GM19468 (cell line): Measurements from ENCODE around the gene ZBTB20.

ENCODE experiments used
- ATAC-seq: cut with Tn5 transposase; IDR thresholded peaks from one replicate; pipeline ENCODE4 v1.9.1; 2021; ENCODE audit warnings: mild to moderate bottlenecking, moderate library complexity, moderate number of reproducible peaks; ENCODE audit not compliant: unreplicated experiment; ENCODE audit errors: extremely low read depth

Gene ZBTB20

GRCh38 chr3:114471478-114471877 is 675.6 kb downstream of the ZBTB20 start:
- ATAC-seq, result no peak

- ATAC-seq, result no peak
These were observed 678.0 kb downstream of the ZBTB20 start for GRCh38 chr3:114469070-114469469.

GRCh38 chr3:114466816-114467215 is 680.3 kb downstream of the ZBTB20 start:
- no peak for ATAC-seq

- no peak for ATAC-seq
These were observed 680.8 kb downstream of the ZBTB20 start for GRCh38 chr3:114466251-114466650.

- peak; percentile 65 for ATAC-seq
These were observed 682.5 kb downstream of the ZBTB20 start for GRCh38 chr3:114464548-114464947.

- ATAC-seq, result no peak
These were observed 684.3 kb downstream of the ZBTB20 start for GRCh38 chr3:114462750-114463149.

- ATAC-seq, result peak; percentile 19
These were observed 686.6 kb downstream of the ZBTB20 start for GRCh38 chr3:114460459-114460858.

- peak; percentile 88 for ATAC-seq
These were observed 690.3 kb downstream of the ZBTB20 start for GRCh38 chr3:114456742-114457141.

- ATAC-seq, result no peak
These were observed 691.7 kb downstream of the ZBTB20 start for GRCh38 chr3:114455432-114455831.

- no peak for ATAC-seq
These were observed 692.4 kb downstream of the ZBTB20 start for GRCh38 chr3:114454551-114455251.

GRCh38 chr3:114453361-114453780 is 693.7 kb downstream of the ZBTB20 start:
- ATAC-seq, result no peak

GRCh38 chr3:114452937-114453336 is 694.2 kb downstream of the ZBTB20 start:
- ATAC-seq, result no peak

GRCh38 chr3:114452256-114452655 is 694.8 kb downstream of the ZBTB20 start:
- ATAC-seq, result no peak

GRCh38 chr3:114451561-114452018 is 695.5 kb downstream of the ZBTB20 start:
- ATAC-seq, result no peak

- ATAC-seq, result no peak
These were observed 696.0 kb downstream of the ZBTB20 start for GRCh38 chr3:114451051-114451451.

GRCh38 chr3:114450008-114450596 is 697.0 kb downstream of the ZBTB20 start:
- no peak for ATAC-seq

GRCh38 chr3:114449271-114450007 is 697.6 kb downstream of the ZBTB20 start:
- no peak for ATAC-seq

GRCh38 chr3:114447950-114448479 is 699.1 kb downstream of the ZBTB20 start:
- ATAC-seq, result no peak

- ATAC-seq, result no peak
These were observed 699.5 kb downstream of the ZBTB20 start for GRCh38 chr3:114447545-114447944.

GRCh38 chr3:114446600-114446999 is 700.5 kb downstream of the ZBTB20 start:
- ATAC-seq, result no peak

GRCh38 chr3:114445233-114445632 is 701.9 kb downstream of the ZBTB20 start:
- ATAC-seq, result no peak
